Measurements from ENCODE around the gene MAGI2. TPM values are rescaled to one million over a fixed set of nuclear protein-coding genes. Genes with fewer than 3 reads are reported as not detected.

MAGI2 gene
- total RNA-seq, 1 donor from 2014 or later = 4.0 TPM

DNA sequence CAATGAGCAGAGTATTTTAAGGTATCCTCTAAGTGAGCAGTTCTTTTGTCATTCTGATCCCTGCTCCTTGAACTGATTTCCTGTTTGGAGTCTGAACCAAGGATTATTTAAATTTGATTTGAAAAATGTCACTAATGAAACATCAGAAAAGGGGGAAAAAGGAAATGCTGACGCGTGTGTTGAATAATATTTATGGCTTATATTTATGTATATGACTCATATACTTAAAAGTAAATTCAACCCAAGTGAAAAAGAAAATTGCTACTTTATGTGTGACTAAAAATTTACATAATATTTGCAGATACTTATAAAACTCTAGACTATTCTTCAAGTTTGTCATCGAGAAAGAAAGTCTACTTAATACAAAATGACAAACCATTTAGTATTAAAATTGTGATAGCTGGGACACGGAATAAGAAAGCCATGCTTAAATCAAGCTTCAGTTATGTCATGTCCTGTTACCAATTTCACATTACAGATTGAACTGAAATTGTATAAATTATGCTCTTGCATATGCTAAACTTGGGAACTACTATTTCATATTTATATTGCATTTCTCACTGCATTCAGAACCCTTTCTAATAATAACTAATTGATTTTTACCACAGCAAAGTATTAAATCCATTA lies 649.9 kb downstream of the MAGI2 start:
- H3K4me3 ChIP-seq = no peak overlapping the region
- no peaks in the 10 kb centered on the region for H3K4me1 ChIP-seq
- no peak for TF ChIP-seq CTCF (IDR thresholded peaks at IDR 0.05)
- DNase-seq (ENCODE audit: low spot score in 2 of 2) = no peak
- H3K27me3 ChIP-seq = no peaks in the 10 kb centered on the region
- H3K9me3 ChIP-seq = peaks cover 0 to 5% of the 10 kb centered on the region in 2 donors
- no peak overlapping the region for H3K27ac ChIP-seq
- no peaks in the 10 kb centered on the region for H3K36me3 ChIP-seq
- intact Hi-C loops (cut with DNase I) = no loop called here

DNA sequence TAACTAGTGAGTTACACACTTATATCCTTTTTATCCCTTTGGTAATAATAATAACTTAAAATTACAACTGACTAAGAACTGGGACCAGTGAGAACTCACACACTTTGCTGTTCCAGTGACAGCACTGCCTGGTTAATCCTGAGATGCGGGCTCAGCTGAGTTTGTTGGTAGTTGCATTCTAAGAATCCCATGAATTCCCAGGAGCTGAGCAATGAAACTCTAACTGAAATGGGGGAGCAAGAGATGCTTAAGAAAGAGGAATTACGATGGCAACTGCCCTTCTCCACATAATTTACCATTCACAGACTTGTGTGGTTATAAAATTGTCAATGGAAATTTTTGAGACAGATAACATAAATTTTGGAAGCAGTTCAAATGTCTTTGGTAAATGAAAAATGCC lies 659.4 kb downstream of the MAGI2 start:
- no peak overlapping the region for H3K4me3 ChIP-seq
- intact Hi-C loops (cut with DNase I) = no loop called here
- H3K36me3 ChIP-seq = no peaks in the 10 kb centered on the region
- no peaks in the 10 kb centered on the region for H3K27me3 ChIP-seq
- TF ChIP-seq CTCF (IDR thresholded peaks at IDR 0.05) = no peak
- no peak for DNase-seq (ENCODE audit: low spot score in 2 of 2)
- no peaks in the 10 kb centered on the region for H3K4me1 ChIP-seq
- H3K27ac ChIP-seq = no peak overlapping the region
- peaks cover 0 to 13% of the 10 kb centered on the region in 2 donors for H3K9me3 ChIP-seq

DNA sequence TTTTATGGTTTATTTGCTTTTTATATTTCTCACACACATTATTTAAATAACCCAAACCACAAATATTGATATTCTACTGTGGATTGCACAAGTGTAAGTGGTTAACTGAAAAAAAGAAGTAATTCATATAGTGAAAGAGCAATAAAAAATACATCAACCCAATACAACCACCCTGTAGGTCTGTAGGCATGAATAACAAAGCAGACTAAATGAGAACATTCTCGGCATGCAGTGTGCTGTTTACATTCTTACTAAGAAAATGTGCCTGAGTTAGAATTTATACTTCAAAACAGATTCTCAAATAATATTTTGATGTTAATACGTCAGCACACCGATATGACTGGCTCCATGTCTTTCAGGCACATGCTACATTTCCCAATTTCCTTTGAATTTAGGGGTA lies 660.8 kb downstream of the MAGI2 start:
- no peak overlapping the region for H3K27ac ChIP-seq
- H3K4me1 ChIP-seq = no peaks in the 10 kb centered on the region
- no peaks in the 10 kb centered on the region for H3K36me3 ChIP-seq
- H3K27me3 ChIP-seq = no peaks in the 10 kb centered on the region
- TF ChIP-seq CTCF (IDR thresholded peaks at IDR 0.05) = no peak
- no peak overlapping the region for H3K4me3 ChIP-seq
- DNase-seq (ENCODE audit: low spot score in 2 of 2) = no peak
- peaks cover 0 to 13% of the 10 kb centered on the region in 2 donors for H3K9me3 ChIP-seq
- intact Hi-C loops (cut with DNase I) = no loop called here

DNA sequence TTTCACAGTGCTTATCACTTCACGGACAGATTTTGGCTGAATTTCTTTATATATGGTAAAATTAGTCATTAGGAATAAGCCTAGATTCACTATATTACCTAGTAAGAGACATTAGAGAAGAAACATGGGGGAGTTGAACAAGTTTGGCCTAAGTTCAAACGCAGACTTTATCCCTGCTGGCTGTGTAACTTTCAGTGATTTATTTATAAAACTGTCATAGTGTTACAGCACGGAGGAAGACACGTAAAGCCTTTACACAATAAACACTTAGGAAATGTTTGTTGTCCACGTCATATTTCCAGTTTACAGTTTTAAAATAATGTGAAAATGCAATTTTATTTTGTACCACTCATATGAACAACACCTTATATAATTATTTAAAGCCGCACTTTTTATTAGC lies 661.5 kb downstream of the MAGI2 start:
- no peak overlapping the region for H3K4me3 ChIP-seq
- H3K4me1 ChIP-seq = no peaks in the 10 kb centered on the region
- DNase-seq (ENCODE audit: low spot score in 2 of 2) = no peak
- no peaks in the 10 kb centered on the region for H3K36me3 ChIP-seq
- H3K27ac ChIP-seq = no peak overlapping the region
- peaks cover 0 to 13% of the 10 kb centered on the region in 2 donors for H3K9me3 ChIP-seq
- H3K27me3 ChIP-seq = no peaks in the 10 kb centered on the region
- no peak for TF ChIP-seq CTCF (IDR thresholded peaks at IDR 0.05)
- intact Hi-C loops (cut with DNase I) = no loop called here

DNA sequence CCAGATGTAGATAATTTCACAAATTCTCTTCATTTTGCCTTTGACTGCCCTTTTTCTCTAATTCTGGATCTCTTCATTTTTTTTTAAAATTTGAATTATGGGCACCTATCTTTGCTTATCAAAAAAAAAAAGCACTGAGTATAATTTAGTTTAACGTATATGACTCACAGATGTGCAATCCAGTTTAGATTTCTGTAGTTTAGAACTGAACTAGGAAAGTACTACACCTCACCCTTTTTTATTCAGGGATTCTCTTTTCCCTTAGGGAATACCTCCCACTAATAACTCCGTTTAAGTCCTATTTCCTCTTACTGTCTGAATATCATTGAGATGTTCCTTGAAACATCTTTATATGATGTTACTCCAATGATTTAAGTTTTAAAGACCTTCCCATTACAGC lies 665.0 kb downstream of the MAGI2 start:
- H3K4me1 ChIP-seq = no peaks in the 10 kb centered on the region
- no peak overlapping the region for H3K4me3 ChIP-seq
- TF ChIP-seq CTCF (IDR thresholded peaks at IDR 0.05) = no peak
- H3K27ac ChIP-seq = no peak overlapping the region
- DNase-seq (ENCODE audit: low spot score in 2 of 2) = no peak
- intact Hi-C loops (cut with DNase I) = no loop called here
- H3K36me3 ChIP-seq = no peaks in the 10 kb centered on the region
- H3K27me3 ChIP-seq = no peaks in the 10 kb centered on the region
- no peaks in the 10 kb centered on the region for H3K9me3 ChIP-seq

GRCh38 chr7:78787854-78788253 lies 665.6 kb downstream of the MAGI2 start:
- TF ChIP-seq CTCF (IDR thresholded peaks at IDR 0.05) = no peak
- Histone ChIP-seq H3K27me3 (no peaks in the 10 kb centered on the region), H3K27ac (no peak overlapping the region), H3K9me3 (no peaks in the 10 kb centered on the region), H3K4me1 (no peaks in the 10 kb centered on the region), H3K36me3 (no peaks in the 10 kb centered on the region), H3K4me3 (no peak overlapping the region)
- DNase-seq (ENCODE audit: low spot score in 2 of 2) = no peak
- intact Hi-C loops (cut with DNase I) = no loop called here

All from ascending aorta (tissue), 2 donors.